GM12891 (cell line): ENCODE measurements around the gene IFNK.

Experiments
- POLR2A ChIP-seq: IDR thresholded peaks from 2 replicates; pipeline ENCODE4 v1.6.1; 2011; ENCODE audit warnings: low read depth, low read length, control low read depth
- POLR2AphosphoS5 ChIP-seq: IDR thresholded peaks from 2 replicates; pipeline ENCODE4 v1.6.1; 2011; ENCODE audit warnings: low read depth, low read length, control low read depth

DNA sequence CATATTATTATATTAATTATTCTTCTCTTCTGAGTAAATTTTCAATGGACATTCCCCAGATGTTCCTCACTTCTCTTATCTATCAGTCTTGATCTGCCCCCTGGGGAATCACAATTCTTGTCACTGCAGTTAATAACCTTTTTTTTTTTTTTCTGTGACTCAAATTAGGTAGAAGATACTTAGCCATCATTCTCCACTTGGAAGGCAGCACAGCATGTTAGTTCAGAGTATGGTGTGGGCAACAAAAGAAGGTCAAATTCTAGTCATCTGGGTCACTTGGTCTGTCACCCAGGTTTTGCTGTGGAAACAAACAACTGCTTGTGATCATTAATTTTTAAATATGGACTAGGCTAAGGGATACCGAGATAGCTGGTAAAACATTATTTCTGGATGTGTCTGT lies 13.7 kb downstream of the IFNK start:
- no peak for TF ChIP-seq POLR2AphosphoS5
- no peak for TF ChIP-seq POLR2A
